Measurements from ENCODE around the gene WDR49. TPM values are rescaled to one million over a fixed set of nuclear protein-coding genes. Genes with fewer than 3 reads are reported as not detected.

The WDR49 gene
- total RNA-seq, 4 donors from 2014 or later = not detected

DNA sequence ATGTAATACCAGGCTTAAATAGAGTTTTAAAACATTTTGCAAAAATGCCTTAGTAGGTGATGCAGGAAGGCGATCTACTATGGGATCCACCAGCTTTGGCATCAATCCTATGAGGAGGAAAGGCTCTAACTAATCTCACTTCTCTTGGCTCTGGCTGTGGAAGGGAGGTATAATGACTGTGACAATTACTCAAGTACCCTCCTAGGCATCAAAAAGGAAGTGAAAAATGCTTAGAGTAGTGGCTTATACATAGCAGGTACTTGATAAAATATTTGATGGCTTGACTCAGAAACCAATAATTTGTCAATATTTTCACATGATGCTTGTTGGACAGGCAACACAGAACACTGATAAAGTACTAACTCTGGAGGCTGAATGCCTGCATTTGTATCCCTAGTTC lies 145.8 kb downstream of the WDR49 start:
- no peak for DNase-seq (ENCODE audit: low spot score in 2 of 2)
- Histone ChIP-seq H3K36me3 (no peaks in the 10 kb centered on the region), H3K4me1 (no peaks in the 10 kb centered on the region), H3K4me3 (no peak overlapping the region), H3K9me3 (no peaks in the 10 kb centered on the region), H3K27me3 (no peaks in the 10 kb centered on the region), H3K27ac (no peak overlapping the region)
- 92% methylated on average over 1 of the region's 1 CpG for WGBS
- TF ChIP-seq EP300 (IDR thresholded peaks at IDR 0.05) = no peak
- TF ChIP-seq, protein P1, sequence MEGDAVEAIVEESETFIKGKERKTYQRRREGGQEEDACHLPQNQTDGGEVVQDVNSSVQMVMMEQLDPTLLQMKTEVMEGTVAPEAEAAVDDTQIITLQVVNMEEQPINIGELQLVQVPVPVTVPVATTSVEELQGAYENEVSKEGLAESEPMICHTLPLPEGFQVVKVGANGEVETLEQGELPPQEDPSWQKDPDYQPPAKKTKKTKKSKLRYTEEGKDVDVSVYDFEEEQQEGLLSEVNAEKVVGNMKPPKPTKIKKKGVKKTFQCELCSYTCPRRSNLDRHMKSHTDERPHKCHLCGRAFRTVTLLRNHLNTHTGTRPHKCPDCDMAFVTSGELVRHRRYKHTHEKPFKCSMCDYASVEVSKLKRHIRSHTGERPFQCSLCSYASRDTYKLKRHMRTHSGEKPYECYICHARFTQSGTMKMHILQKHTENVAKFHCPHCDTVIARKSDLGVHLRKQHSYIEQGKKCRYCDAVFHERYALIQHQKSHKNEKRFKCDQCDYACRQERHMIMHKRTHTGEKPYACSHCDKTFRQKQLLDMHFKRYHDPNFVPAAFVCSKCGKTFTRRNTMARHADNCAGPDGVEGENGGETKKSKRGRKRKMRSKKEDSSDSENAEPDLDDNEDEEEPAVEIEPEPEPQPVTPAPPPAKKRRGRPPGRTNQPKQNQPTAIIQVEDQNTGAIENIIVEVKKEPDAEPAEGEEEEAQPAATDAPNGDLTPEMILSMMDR (IDR thresholded peaks at IDR 0.05) = no peak

DNA sequence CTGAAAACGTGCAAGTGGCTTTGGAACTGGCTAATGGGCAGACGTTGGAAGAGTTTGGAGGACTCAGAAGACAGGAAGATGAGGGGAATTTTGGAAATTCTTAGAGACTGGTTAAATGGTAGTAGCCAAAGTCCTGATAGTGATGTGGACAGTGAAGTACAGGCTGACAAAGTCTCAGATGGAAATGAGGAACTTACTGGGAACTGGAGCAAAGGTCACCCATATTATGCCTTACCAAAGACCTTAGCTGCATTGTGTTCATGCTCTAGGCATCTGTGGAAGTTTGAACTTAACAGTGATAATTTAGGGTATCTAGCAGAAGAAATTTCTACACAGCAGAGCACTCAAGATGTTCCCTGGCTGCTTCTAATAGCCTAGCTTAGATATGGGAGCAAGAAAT lies 151.3 kb downstream of the WDR49 start:
- WGBS = 73% methylated on average over 2 of the region's 2 CpGs
- no peaks in the 10 kb centered on the region for H3K36me3 ChIP-seq
- H3K27ac ChIP-seq = no peak overlapping the region
- H3K4me3 ChIP-seq = no peak overlapping the region
- no peaks in the 10 kb centered on the region for H3K27me3 ChIP-seq
- H3K4me1 ChIP-seq = no peaks in the 10 kb centered on the region
- DNase-seq (ENCODE audit: low spot score in 2 of 2) = no peak
- no peaks in the 10 kb centered on the region for H3K9me3 ChIP-seq
- TF ChIP-seq EP300 (IDR thresholded peaks at IDR 0.05) = no peak
- TF ChIP-seq POLR2AphosphoS5 (IDR thresholded peaks at IDR 0.05) = no peak
- TF ChIP-seq POLR2A (IDR thresholded peaks at IDR 0.05) = no peak
- TF ChIP-seq, protein P1 (IDR thresholded peaks at IDR 0.05) = no peak

DNA sequence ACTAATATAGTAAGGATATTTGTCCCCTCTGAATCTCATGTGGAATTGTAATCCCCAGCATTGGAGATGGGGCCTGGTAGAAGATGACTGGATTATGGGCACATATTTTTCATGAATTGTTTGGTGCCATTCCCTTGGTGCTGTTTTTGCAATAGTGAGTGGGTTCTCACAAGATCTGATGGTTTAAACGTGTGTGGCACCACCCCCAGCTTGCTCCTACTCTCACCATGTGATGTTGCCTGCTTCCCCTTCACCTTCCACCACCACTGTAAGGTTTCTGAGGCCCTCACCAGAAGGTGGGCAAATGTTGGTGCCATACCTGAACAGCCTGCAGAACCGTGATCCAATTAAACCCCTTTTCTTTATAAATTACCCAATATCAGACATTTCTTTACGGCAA lies 151.8 kb downstream of the WDR49 start:
- WGBS = 79% methylated on average over 3 of the region's 3 CpGs
- no peaks in the 10 kb centered on the region for H3K27me3 ChIP-seq
- DNase-seq (ENCODE audit: low spot score in 2 of 2) = no peak
- H3K27ac ChIP-seq = no peak overlapping the region
- no peaks in the 10 kb centered on the region for H3K4me1 ChIP-seq
- H3K36me3 ChIP-seq = no peaks in the 10 kb centered on the region
- no peaks in the 10 kb centered on the region for H3K9me3 ChIP-seq
- no peak overlapping the region for H3K4me3 ChIP-seq
- TF ChIP-seq EP300 (IDR thresholded peaks at IDR 0.05) (no peak), POLR2A (IDR thresholded peaks at IDR 0.05) (no peak), POLR2AphosphoS5 (IDR thresholded peaks at IDR 0.05) (no peak)
- TF ChIP-seq, protein P1 (IDR thresholded peaks at IDR 0.05) = no peak

DNA sequence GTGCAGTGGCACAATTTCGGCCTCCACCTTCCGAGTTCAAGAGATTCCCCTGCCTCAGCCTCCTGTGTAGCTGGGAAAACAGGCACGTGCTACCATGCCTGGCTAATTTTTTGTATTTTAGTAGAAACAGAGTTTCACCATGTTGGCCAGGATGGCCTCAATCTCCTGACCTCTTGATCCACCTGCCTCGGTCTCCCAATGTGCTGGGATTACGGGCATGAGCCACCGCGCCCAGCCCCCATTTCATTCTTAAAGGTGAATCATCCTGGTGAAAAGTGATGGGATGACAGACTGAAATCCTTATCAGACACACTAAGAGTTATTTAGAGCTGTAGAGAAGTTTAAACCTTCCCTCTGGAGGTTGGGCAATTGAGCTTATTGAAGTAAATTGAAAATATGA lies 155.8 kb downstream of the WDR49 start:
- 92% methylated on average over 7 of the region's 7 CpGs for WGBS
- Histone ChIP-seq H3K36me3 (no peaks in the 10 kb centered on the region), H3K27me3 (no peaks in the 10 kb centered on the region), H3K4me3 (no peak overlapping the region), H3K4me1 (no peaks in the 10 kb centered on the region), H3K27ac (no peak overlapping the region), H3K9me3 (no peaks in the 10 kb centered on the region)
- DNase-seq (ENCODE audit: low spot score in 2 of 2) = no peak
- TF ChIP-seq EP300 (IDR thresholded peaks at IDR 0.05) (no peak), POLR2AphosphoS5 (IDR thresholded peaks at IDR 0.05) (no peak), POLR2A (IDR thresholded peaks at IDR 0.05) (no peak)
- TF ChIP-seq, protein P1 (IDR thresholded peaks at IDR 0.05) = no peak

DNA sequence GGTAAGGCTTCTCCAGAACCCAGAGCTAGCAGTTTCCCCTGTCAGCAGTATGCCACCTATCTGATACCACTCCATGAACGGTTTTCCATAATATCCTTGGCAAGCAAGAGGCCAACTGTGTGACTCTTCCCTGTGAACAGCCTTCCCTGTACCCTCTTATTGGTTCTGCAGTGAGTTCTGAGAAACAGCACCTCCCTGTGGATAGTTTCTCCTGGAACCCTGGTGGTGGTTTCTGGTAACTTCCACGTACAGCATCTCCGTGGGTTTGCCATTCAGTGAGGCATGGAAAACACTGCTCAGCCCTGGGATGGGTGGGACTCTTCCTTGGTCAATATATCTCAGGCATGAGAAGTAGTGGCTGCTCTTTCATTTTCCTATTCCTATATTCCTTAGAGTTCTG lies 160.5 kb downstream of the WDR49 start:
- H3K4me3 ChIP-seq = no peak overlapping the region
- H3K4me1 ChIP-seq = no peaks in the 10 kb centered on the region
- H3K9me3 ChIP-seq = no peaks in the 10 kb centered on the region
- TF ChIP-seq POLR2AphosphoS5 (IDR thresholded peaks at IDR 0.05) (no peak), POLR2A (IDR thresholded peaks at IDR 0.05) (no peak), EP300 (IDR thresholded peaks at IDR 0.05) (no peak)
- TF ChIP-seq, protein P1 (IDR thresholded peaks at IDR 0.05) = no peak
- no peaks in the 10 kb centered on the region for H3K27me3 ChIP-seq
- DNase-seq (ENCODE audit: low spot score in 2 of 2) = no peak
- H3K36me3 ChIP-seq = no peaks in the 10 kb centered on the region
- no peak overlapping the region for H3K27ac ChIP-seq
- WGBS = 68% methylated on average over 3 of the region's 3 CpGs

Data from suprapubic skin (tissue), 4 donors.